HG02759 (cell line): ENCODE measurements around the gene S100A14.
"Not testable (repeated sequence)": the region's sequence is repeated elsewhere in the genome, so short reads cannot be mapped to it uniquely, and the experiment has no call there.

Experiments used
- ATAC-seq: cut with Tn5 transposase; IDR thresholded peaks from one replicate; pipeline ENCODE4 v1.9.1; 2021; ENCODE audit warnings: mild to moderate bottlenecking, moderate library complexity; ENCODE audit not compliant: unreplicated experiment

The S100A14 gene

GRCh38 chr1:153616144-153616916 is at the start of gene S100A14:
Gene S100A14 (minus strand): TSS chr1:153616325. CDS start chr1:153615858, 467 bp downstream.
- ATAC-seq: no peak

- ATAC-seq: no peak
Observed at GRCh38 chr1:153663211-153663610, 47.1 kb upstream of the S100A14 start.

DNA sequence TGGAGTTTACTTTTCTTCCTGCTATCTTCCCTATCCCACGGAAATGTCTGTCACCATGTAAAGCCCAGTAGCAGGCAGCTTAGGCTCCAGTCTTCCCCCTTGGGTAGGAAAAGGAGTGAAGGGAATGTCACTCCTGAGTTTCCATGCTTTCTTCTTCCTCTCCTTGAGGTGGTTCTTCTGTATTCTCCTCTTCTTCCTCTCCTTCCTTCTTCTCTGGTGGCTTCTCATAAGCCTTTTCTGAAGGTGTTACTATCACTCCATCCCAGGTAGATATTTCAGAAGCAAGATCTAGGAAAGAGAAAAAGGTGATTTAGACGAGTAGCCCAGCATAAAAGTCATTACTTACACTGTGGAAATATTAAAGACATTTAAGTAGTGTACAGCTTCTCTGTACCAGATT is 46.1 kb upstream of the S100A14 start:
- no peak for ATAC-seq

GRCh38 chr1:153661111-153661708 is 45.1 kb upstream of the S100A14 start:
- no peak for ATAC-seq

DNA sequence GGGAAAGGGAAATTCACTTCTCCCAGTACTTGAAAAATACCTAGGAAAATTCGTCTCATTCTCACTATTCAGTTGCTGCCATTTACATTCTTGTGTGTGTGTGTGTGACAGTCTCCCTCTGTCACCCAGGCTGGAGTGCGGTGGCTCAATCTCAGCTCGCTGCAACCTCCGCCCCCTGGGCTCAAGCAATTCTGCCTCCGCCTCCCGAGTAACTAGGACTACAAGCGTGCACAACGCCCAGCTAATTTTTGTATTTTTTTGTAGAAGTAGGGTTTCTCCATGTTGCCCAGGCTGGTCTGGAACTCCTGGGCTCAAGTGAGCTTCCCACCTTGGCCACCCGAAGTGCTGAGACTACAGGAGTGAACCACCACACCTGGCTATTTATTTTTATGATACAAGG is 43.5 kb upstream of the S100A14 start:
- no peak for ATAC-seq

DNA sequence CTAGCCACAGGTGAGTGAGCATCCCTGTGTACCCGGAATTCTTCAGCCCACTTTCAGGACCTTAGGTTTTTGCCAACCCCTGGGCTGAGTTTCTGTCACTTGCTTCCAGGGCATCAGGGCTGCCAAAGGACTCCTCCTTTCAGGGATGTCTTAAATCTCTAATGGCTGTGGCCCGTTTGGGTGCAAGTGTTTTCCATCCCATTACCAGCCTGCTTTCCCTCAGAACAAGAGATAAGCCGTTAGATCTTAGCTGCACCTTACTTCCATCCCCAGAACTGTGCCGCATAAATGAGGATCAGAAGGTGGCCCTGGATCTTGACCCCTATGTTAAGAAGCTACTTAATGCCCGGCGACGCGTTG is 43.0 kb upstream of the S100A14 start:
- ATAC-seq: no peak

- ATAC-seq: peak; percentile 93
Observed at GRCh38 chr1:153658400-153659174, 42.5 kb upstream of the S100A14 start, which contains the start of gene SNAPIN. Gene SNAPIN (plus strand): TSS chr1:153658703. CDS start chr1:153658744, 41 bp downstream.

DNA sequence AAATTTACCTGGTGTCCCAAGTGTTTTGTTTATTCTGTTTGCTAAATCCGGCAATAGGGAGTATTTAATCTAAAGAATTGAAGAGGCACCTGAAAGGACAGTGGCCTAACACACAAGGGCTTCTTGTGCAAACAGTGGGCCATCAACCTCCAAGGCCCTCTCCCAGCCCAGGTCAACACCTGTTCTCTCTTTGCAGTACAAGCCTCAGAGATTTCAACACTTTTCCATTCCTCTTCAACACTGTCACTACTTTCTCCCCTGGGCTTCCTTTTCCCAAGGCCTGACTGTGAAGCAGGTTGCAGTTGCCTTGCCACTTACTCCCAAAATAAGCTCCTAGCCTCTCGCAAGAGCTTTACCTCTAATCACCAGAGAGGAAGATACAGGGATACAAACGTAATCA is 39.2 kb upstream of the S100A14 start:
- no peak for ATAC-seq

DNA sequence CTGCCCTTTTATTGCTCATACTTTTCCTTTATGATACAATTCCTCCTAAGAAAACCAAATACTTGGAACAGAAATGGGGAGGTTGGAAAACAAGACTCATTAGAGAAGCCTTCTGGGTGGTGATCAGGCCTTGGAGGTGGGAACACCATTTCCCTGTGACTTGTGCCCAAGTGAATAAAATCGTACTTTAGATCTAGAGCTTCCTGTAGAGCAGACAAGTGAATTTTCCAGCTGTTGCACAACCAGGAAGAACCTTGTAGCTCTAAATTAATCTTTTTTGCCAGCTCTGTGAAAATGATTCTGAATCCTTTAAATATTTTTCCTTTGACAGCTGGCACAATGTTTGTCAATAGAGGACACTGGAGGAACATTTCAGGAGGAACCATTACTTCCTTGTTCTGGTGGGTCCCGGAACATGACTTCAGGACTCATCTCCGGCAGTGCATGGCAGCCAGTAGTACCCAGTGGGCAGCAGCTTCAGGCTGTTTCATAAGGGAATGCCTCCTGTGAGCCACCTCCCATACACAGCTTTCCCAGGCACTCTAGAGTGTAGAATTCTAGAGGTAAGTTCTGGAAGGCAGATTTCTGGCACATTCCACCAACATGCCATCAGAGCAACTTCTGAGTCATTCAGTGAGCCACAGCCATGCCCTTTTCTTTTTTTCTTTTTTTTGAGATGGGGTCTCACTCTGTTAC is 36.8 kb upstream of the S100A14 start:
- ATAC-seq: no peak

DNA sequence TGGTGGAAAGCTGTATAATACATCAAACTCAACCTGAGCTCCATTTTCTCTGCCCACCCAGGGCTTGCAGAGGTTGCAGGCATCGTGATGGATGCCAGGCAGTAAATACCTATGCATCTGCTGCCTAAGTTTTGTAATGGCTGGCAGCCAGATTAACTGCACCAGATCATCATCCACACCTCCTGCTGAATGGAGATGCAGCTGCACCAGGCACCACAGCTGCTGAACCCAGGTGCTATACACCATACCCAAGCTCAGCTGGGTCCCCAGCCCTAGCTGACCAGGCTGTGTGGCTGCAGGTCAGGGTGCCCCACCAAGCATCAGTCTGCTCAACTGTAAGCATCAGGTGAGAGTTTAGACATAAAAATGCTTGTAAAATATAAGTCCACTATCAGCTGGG is 35.6 kb upstream of the S100A14 start:
- ATAC-seq: no peak

- no peak for ATAC-seq
Observed at GRCh38 chr1:153649863-153650235, 33.7 kb upstream of the S100A14 start.

GRCh38 chr1:153649137-153649862 is 33.2 kb upstream of the S100A14 start:
- no peak for ATAC-seq

DNA sequence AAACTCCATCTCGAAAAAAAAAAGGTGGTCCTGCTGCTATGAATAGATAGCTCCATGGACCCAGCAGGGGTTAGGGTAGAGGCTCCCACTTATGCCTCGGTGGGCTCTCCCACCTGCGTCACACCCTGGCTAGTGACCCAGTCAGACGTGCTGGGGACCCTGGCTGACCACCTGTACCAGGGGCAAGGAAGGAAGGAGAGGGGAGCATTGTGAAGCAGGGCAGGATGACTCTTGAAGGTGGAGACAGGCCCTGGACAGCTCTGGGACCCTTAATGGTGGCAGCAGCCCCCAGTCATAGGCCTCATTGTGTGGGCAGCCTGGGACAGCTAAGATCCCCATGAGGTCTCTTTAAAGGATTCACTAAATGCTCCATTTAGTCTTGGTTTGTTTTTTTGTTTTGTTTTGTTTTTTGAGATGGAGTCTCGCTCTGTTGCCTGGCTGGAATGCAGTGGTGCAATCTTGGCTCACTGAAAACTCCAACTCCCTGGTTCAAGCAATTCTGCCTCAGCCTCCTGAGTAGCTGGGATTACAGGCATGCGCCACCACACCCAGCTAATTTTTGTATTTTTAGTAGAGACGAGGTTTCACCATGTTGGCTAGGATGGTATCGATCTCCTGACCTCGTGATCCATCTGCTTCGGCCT is 32.0 kb upstream of the S100A14 start:
- no peak for ATAC-seq

- no peak for ATAC-seq
Observed at GRCh38 chr1:153647346-153647714, 31.2 kb upstream of the S100A14 start.

- no peak for ATAC-seq
Observed at GRCh38 chr1:153646672-153647345, 30.7 kb upstream of the S100A14 start.

GRCh38 chr1:153643816-153644215 is 27.7 kb upstream of the S100A14 start:
- ATAC-seq: no peak

DNA sequence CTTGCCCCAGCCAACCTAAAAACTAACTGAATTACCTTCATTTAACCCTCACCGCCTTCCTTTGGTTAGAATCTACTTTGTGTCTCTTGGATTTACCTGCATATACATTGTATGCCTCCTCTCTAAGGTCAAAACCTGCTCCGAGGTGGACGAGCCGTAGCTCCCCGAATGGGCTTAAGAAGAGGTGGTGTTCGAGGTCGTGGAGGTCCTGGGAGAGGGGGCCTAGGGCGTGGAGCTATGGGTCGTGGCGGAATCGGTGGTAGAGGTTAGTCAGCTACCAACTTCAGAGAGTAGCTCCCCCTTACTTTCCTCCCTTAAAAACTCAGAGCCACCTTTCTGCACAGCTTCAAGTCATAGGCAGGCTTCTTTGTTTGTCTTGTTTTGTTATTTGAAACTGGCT is 27.0 kb upstream of the S100A14 start:
- ATAC-seq: no peak

DNA sequence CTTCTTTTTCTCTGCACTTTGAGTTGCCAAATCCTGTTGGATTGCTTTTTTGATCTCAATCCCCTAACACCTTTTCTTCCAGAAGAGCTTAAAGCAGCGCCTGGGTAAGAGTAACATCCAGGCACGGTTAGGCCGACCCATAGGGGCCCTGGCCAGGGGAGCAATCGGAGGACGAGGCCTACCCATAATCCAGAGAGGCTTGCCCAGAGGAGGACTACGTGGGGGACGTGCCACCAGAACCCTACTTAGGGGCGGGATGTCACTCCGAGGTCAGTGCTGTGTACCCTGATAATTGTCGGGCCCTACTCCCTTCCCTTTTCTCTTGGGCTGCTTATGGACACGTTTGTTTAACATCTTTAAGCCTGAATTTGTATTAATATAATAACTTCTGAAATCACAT is 26.0 kb upstream of the S100A14 start:
- no peak for ATAC-seq

GRCh38 chr1:153640861-153641260 is 24.7 kb upstream of the S100A14 start:
- ATAC-seq: no peak

DNA sequence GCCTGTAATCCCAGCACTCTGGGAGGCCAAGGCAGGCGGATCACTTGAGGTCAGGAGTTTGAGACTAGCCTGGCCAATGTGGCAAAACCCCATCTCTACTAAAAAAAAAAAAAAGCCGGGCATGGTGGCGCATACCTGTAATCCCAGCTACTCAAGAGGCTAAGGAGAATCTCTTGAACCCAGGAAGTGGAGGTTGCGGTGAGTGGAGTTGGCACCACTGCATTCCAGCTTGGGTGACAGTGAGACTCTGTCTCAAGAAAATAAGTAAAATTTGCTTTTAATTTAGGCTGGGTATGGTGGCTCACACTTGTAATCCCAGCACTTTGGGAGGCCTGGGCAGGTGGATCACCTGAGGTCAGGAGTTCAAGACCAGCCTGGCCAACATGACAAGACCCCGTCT is 24.1 kb upstream of the S100A14 start:
- ATAC-seq: not testable (repeated sequence)
